IMR-90 (cell line): ENCODE results near the gene POU6F1. TPM values are rescaled to one million over a fixed set of nuclear protein-coding genes. Genes with fewer than 3 reads are reported as not detected.

ENCODE experiments used
- ATAC-seq: fragments of 200-7000 bp; cut with Tn5 transposase; 2 replicates; pipeline ENCODE4 v1.9.1; 2020; ENCODE audit warnings: low read depth, mild to moderate bottlenecking, moderate library complexity
- BruUV-seq: library from RNA; stranded (reverse); fragments of 400-500 nt; replicated peaks from 2 replicates; lab custom pipeline; 2021; lab: Mats Ljungman, UMichigan
- CTCF ChIA-PET: fragments of 300-600 bp; formaldehyde crosslinking; extraction: SDS; loops from one replicate; lab custom pipeline; 2021; ENCODE audit warnings: antibody characterized with exemption; lab: Yijun Ruan, JAX
- POLR2A ChIA-PET: fragments of 300-600 bp; sonication (Branson Sonifier 250); formaldehyde crosslinking; loops from one replicate; lab custom pipeline; 2022; ENCODE audit warnings: antibody characterized with exemption; ENCODE audit not compliant: unreplicated experiment; lab: Charles Lee
- DNase-seq: peaks from one replicate; pipeline ENCODE4 v3.0.0; 2013
- H2AFZ ChIP-seq: replicated peaks from 2 replicates; pipeline ENCODE3; 2013; ENCODE audit warnings: low read length, mild to moderate bottlenecking; ENCODE audit not compliant: poor library complexity
- H2AK5ac ChIP-seq: 2 replicates; pipeline ENCODE4 v1.6.1; 2013; ENCODE audit warnings: low read depth, low read length, inconsistent platforms
- H2AK9ac ChIP-seq: replicated peaks from 2 replicates; pipeline ENCODE3; 2013; ENCODE audit warnings: mild to moderate bottlenecking, low read depth, low read length, moderate library complexity; ENCODE audit not compliant: poor library complexity
- H2BK120ac ChIP-seq: 2 replicates; pipeline ENCODE4 v1.6.1; 2013; ENCODE audit warnings: low read depth, low read length, inconsistent platforms
- H2BK15ac ChIP-seq: 3 replicates; pipeline ENCODE4 v1.6.1; 2013; ENCODE audit warnings: low read depth, low read length, inconsistent platforms
- H2BK20ac ChIP-seq: 2 replicates; pipeline ENCODE4 v1.6.1; 2013; ENCODE audit warnings: low read depth, mild to moderate bottlenecking, inconsistent platforms, low read length, moderate library complexity
- H2BK5ac ChIP-seq: 2 replicates; pipeline ENCODE4 v1.6.1; 2013; ENCODE audit warnings: mild to moderate bottlenecking, low read depth, low read length, inconsistent platforms; ENCODE audit not compliant: poor library complexity, severe bottlenecking
- H3K14ac ChIP-seq: replicated peaks from 2 replicates; pipeline ENCODE4 v1.6.1; 2013; ENCODE audit warnings: low read depth, low read length, inconsistent platforms
- H3K18ac ChIP-seq: 2 replicates; pipeline ENCODE4 v1.6.1; 2013; ENCODE audit warnings: low read depth, low read length, control low read depth
- H3K23ac ChIP-seq: 2 replicates; pipeline ENCODE4 v1.6.1; 2013; ENCODE audit warnings: low read depth, low read length, inconsistent platforms
- H3K27ac ChIP-seq: 2 replicates; pipeline ENCODE4 v1.5.1; 2013; ENCODE audit warnings: mild to moderate bottlenecking, control low read depth, low read length; ENCODE audit not compliant: insufficient read depth
- H3K27me3 ChIP-seq: 2 replicates; pipeline ENCODE4 v1.6.1; 2013; ENCODE audit warnings: low read length; ENCODE audit not compliant: control insufficient read depth, insufficient read depth
- H3K36me3 ChIP-seq: 2 replicates; pipeline ENCODE4 v1.6.1; 2013; ENCODE audit warnings: low read length, mixed read lengths; ENCODE audit not compliant: control insufficient read depth, insufficient read depth
- H3K4ac ChIP-seq: 2 replicates; pipeline ENCODE4 v1.6.1; 2013; ENCODE audit warnings: low read depth, low read length, inconsistent platforms
- H3K4me1 ChIP-seq: 2 replicates; pipeline ENCODE4 v1.6.1; 2013; ENCODE audit warnings: low read length, mixed read lengths; ENCODE audit not compliant: control insufficient read depth, insufficient read depth
- H3K4me2 ChIP-seq: 2 replicates; pipeline ENCODE4 v1.6.1; 2013; ENCODE audit warnings: low read depth, mild to moderate bottlenecking, control low read depth, low read length, moderate library complexity
- H3K4me3 ChIP-seq: 2 replicates; pipeline ENCODE4 v1.5.1; 2013; ENCODE audit warnings: low read depth, mild to moderate bottlenecking, control low read depth, low read length, moderate library complexity; ENCODE audit not compliant: insufficient read depth
- H3K56ac ChIP-seq: 2 replicates; pipeline ENCODE4 v1.6.1; 2013; ENCODE audit warnings: low read length, inconsistent platforms; ENCODE audit not compliant: insufficient read depth; ENCODE audit errors: extremely low read depth
- H3K79me1 ChIP-seq, 2 experiments: 2 replicates each; pipeline ENCODE4 v1.6.1; 2013; ENCODE audit warnings: low read length in 2 of 2, inconsistent platforms in 1 of 2, low read depth in 1 of 2
- H3K9ac ChIP-seq: 2 replicates; pipeline ENCODE4 v1.6.1; 2013; ENCODE audit warnings: low read depth, low read length, control low read depth
- H3K9me1 ChIP-seq: 2 replicates; pipeline ENCODE4 v1.6.1; 2013; ENCODE audit warnings: low read length, inconsistent platforms; ENCODE audit not compliant: insufficient read depth
- H3K9me3 ChIP-seq: 2 replicates; pipeline ENCODE4 v1.6.1; 2013; ENCODE audit warnings: low read length; ENCODE audit not compliant: control insufficient read depth, insufficient read depth
- H4K20me1 ChIP-seq: 2 replicates; pipeline ENCODE4 v1.6.1; 2013; ENCODE audit warnings: low read length, inconsistent platforms; ENCODE audit not compliant: insufficient read depth
- H4K5ac ChIP-seq: 2 replicates; pipeline ENCODE4 v1.6.1; 2013; ENCODE audit warnings: mild to moderate bottlenecking, low read depth, low read length, control low read depth
- H4K8ac ChIP-seq, 2 experiments: 2 replicates each; pipeline ENCODE4 v1.6.1; 2013; ENCODE audit warnings: low read depth in 2 of 2, low read length in 2 of 2, control low read depth in 1 of 2, inconsistent platforms in 1 of 2
- H4K91ac ChIP-seq: 2 replicates; pipeline ENCODE4 v1.6.1; 2013; ENCODE audit warnings: low read depth, low read length, inconsistent platforms; ENCODE audit not compliant: insufficient read depth
- BHLHE40 ChIP-seq: fragments of 150-350 bp; IDR thresholded peaks from 2 replicates; pipeline ENCODE4 v1.6.1; 2016; ENCODE audit warnings: mild to moderate bottlenecking, low read depth, low read length
- CEBPB ChIP-seq: IDR thresholded peaks from 2 replicates; pipeline ENCODE4 v1.6.1; 2012; ENCODE audit warnings: low read depth, low read length, improper control_type of control experiment
- CHD1 ChIP-seq: IDR thresholded peaks from 2 replicates; pipeline ENCODE4 v1.6.1; 2012; ENCODE audit warnings: low read depth, low read length, improper control_type of control experiment
- FOS ChIP-seq: fragments of 150-350 bp; IDR thresholded peaks from 2 replicates; pipeline ENCODE4 v1.6.1; 2016; ENCODE audit warnings: low read depth, low read length
- POLR2A ChIP-seq: IDR thresholded peaks from 2 replicates; pipeline ENCODE4 v1.6.1; 2012; ENCODE audit warnings: mild to moderate bottlenecking, low read depth, low read length
- RCOR1 ChIP-seq: IDR thresholded peaks from 2 replicates; pipeline ENCODE4 v1.6.1; 2012; ENCODE audit warnings: mild to moderate bottlenecking, low read length, improper control_type of control experiment; ENCODE audit not compliant: insufficient replicate concordance
- RFX5 ChIP-seq: IDR thresholded peaks from 2 replicates; pipeline ENCODE4 v1.8.0; 2012; ENCODE audit warnings: low read depth, mild to moderate bottlenecking, low read length, moderate library complexity
- WGBS, 2 experiments: methylation state at CpG; one replicate each; pipeline versions ENCODE4 v1.1.5 to v1.1.7; 2013; ENCODE audit warnings: missing lambda C conversion rate in 2 of 2; ENCODE audit not compliant: insufficient read length in 1 of 2; ENCODE audit errors: extremely low coverage in 2 of 2; 5-methylcytosine and 5-hydroxymethylcytosine counted together
- dilution Hi-C: fragments of 300-500 bp; cut with HindIII; formaldehyde crosslinking; loops from one replicate; pipeline ENCODE4 v1.14.3; 2018; ENCODE audit warnings: low sequenced_read_pairs; ENCODE audit not compliant: unreplicated experiment
- in situ Hi-C: fragments of 300-500 bp; cut with MboI; formaldehyde crosslinking; loops from 3 replicates; pipeline ENCODE4 v1.14.3; 2019; ENCODE audit warnings: low sequenced_read_pairs, inconsistent platforms, mixed read lengths
- intact Hi-C: fragments of 100-400 bp; cut with micrococcal nuclease; formaldehyde crosslinking; loops from 2 replicates; pipeline ENCODE4 v1.10.0; 2022
- polyA plus RNA-seq, 3 experiments: library from polyadenylated mRNA; depleted of rRNA; stranded (reverse); fragments of >200 nt; gene quantifications; 2 replicates each; pipeline ENCODE4 v1.2.3, GENCODE V29; 2012; ENCODE audit warnings: low replicate concordance in 1 of 3
- total RNA-seq: library from RNA; depleted of rRNA; stranded (reverse); fragments of >200 nt; gene quantifications from 2 replicates; pipeline ENCODE4 v1.2.3, GENCODE V29; 2012
- TF ChIP-seq, protein P1 (sequence below): conservative IDR thresholded peaks from 2 replicates; pipeline ENCODE4 v1.5.1; 2012; ENCODE audit warnings: mild to moderate bottlenecking, low read depth, low read length, improper control_type of control experiment
- TF ChIP-seq, protein P2 (sequence below): fragments of 150-350 bp; IDR thresholded peaks from 2 replicates; pipeline ENCODE4 v1.6.1; 2016; ENCODE audit warnings: low read depth, mild to moderate bottlenecking, low read length, moderate library complexity, borderline replicate concordance

Gene POU6F1
- total and polyA plus RNA-seq, 2 of the 4 experiments (the other 2 are of a cell fraction), result 0.90 to 3.6 TPM

DNA sequence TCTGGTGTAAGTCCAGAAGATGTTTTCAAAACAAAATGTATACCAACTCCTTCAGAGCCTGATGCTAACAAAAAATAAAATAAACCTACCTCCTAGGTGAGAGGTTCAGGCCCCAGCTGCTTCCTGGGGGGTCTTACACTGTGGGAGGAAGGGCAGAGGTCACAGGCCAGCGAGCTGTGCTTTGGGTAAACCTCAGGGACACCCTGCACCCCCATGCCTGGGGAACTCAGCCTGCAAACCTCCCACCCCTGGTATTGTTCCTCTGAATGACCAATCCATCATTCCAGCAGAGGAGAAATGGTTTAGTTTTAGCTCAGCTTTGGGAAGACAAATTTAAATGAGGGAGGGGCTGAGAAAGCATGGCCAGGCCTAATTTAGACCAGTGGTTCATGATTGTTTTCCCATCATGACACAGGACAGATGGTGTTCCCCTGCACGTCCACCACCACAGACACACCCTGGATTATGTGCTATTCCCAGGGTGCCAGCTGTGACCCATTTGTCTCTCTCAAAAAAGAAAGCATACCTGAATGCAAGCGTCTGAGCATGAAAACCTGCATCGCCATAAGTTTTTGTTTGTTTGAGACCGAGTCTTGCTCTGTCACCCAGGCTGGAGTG, 30.4 kb downstream of the POU6F1 start (continued):
- no peak for TF ChIP-seq RCOR1
- TF ChIP-seq POLR2A, result no peak
- no peak for TF ChIP-seq RFX5
- TF ChIP-seq CHD1, result no peak

DNA sequence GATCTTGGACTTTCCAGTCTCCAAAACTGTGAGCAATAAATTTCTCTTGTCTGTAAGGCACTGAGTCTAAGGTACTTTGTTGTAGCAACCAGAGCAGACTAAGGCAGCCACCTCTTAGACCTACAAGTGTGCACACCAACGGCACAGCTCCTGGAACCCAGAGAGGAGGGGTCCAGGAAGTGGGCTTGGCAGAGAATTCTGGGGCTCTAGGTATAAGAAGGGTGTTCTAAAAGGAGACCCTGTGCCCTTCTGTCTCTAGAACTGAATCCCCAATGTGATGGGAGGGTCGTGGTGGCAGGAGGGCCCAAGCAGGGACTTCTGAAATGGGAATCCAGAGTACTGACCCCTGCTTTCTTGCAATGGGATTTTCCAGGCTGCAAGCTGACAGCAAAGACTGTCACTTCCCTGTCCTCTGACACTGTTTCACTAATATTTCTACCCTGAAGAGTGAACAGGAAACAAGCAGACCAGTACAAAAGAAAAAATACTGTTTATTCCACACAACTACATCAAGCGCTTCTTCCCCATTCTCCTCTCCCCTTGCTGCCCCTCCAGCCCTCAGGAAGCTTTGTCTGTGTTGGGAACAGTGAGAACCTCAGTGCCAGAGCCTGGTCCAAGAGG, 31.3 kb downstream of the POU6F1 start:
- H2BK5ac ChIP-seq, result no peak overlapping the region
- no peak overlapping the region for H2BK120ac ChIP-seq
- H2BK20ac ChIP-seq, result no peak overlapping the region
- H3K4ac ChIP-seq, result no peak overlapping the region
- no peak overlapping the region for H2AK9ac ChIP-seq
- WGBS, 2 experiments, result no CpG with 5 or more reads among the region's 3 CpGs
- ATAC-seq, result no peak
- H4K20me1 ChIP-seq, result no peaks in the 10 kb centered on the region
- DNase-seq, result no peak
- in situ Hi-C loops, result no loop called here
- intact Hi-C loops, result no loop called here
- no peak overlapping the region for H3K14ac ChIP-seq
- no peak overlapping the region for H4K91ac ChIP-seq
- dilution Hi-C loops, result no loop called here
- no peak overlapping the region for H3K4me3 ChIP-seq
- no peaks in the 10 kb centered on the region for H3K9me3 ChIP-seq
- H3K79me1 ChIP-seq, result no peaks in the 10 kb centered on the region
- no peak overlapping the region for H3K18ac ChIP-seq
- H2BK15ac ChIP-seq, result no peak overlapping the region
- H4K8ac ChIP-seq, result no peak overlapping the region
- H3K4me2 ChIP-seq, result no peak overlapping the region
- ChIA-PET CTCF (interaction anchor here (0.6 kb wide), 1 partner anchor 22 kb away, joined by 6 read pairs; no protein-coding TSS in a partner anchor), POLR2A (interaction anchor here (0.5 kb wide), 1 partner anchor 29 kb away, joined by 3 read pairs; no protein-coding TSS in a partner anchor)
- H2AK5ac ChIP-seq, result no peak overlapping the region
- no peak overlapping the region for H3K56ac ChIP-seq
- no peak overlapping the region for H2AFZ ChIP-seq
- no TSS peak for BruUV-seq
- no peak overlapping the region for H3K23ac ChIP-seq
- TF ChIP-seq POLR2A (no peak), FOS (no peak), CEBPB (no peak), BHLHE40 (no peak), RFX5 (no peak), CHD1 (no peak)
- TF ChIP-seq, protein P1, sequence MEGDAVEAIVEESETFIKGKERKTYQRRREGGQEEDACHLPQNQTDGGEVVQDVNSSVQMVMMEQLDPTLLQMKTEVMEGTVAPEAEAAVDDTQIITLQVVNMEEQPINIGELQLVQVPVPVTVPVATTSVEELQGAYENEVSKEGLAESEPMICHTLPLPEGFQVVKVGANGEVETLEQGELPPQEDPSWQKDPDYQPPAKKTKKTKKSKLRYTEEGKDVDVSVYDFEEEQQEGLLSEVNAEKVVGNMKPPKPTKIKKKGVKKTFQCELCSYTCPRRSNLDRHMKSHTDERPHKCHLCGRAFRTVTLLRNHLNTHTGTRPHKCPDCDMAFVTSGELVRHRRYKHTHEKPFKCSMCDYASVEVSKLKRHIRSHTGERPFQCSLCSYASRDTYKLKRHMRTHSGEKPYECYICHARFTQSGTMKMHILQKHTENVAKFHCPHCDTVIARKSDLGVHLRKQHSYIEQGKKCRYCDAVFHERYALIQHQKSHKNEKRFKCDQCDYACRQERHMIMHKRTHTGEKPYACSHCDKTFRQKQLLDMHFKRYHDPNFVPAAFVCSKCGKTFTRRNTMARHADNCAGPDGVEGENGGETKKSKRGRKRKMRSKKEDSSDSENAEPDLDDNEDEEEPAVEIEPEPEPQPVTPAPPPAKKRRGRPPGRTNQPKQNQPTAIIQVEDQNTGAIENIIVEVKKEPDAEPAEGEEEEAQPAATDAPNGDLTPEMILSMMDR, result no peak
- TF ChIP-seq, protein P2, sequence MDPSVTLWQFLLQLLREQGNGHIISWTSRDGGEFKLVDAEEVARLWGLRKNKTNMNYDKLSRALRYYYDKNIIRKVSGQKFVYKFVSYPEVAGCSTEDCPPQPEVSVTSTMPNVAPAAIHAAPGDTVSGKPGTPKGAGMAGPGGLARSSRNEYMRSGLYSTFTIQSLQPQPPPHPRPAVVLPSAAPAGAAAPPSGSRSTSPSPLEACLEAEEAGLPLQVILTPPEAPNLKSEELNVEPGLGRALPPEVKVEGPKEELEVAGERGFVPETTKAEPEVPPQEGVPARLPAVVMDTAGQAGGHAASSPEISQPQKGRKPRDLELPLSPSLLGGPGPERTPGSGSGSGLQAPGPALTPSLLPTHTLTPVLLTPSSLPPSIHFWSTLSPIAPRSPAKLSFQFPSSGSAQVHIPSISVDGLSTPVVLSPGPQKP, result no peak
- 0 out of 2 replicates have a peak, but pooled peaks cover 2% of the 10 kb centered on the region for H3K4me1 ChIP-seq
- H3K27me3 ChIP-seq, result peaks cover 2% of the 10 kb centered on the region
- H3K36me3 ChIP-seq, result peaks cover 14% of the 10 kb centered on the region
- H3K27ac ChIP-seq, result no peak overlapping the region
- 0 out of 2 replicates have a peak, but pooled peaks cover under 1% of the 10 kb centered on the region for H3K9me1 ChIP-seq
- H3K9ac ChIP-seq, result no peak overlapping the region
- H4K5ac ChIP-seq, result no peak overlapping the region
